Parathyroid adenoma (tissue), 2 donors: ENCODE data around the gene CLCNKB.

Experiments used
- H2AFZ ChIP-seq: fragments of 300-600 bp; sonication (generic); one replicate; pipeline ENCODE4 v1.7.0; 2017; ENCODE audit warnings: antibody characterized with exemption, mild to moderate bottlenecking
- H3K27ac ChIP-seq: fragments of 300-600 bp; sonication (generic); one replicate; pipeline ENCODE4 v1.7.0; 2017
- H3K27me3 ChIP-seq: fragments of 300-600 bp; sonication (generic); one replicate; pipeline ENCODE4 v1.7.0; 2017; ENCODE audit warnings: low read length; ENCODE audit not compliant: control insufficient read depth, insufficient read depth
- H3K36me3 ChIP-seq: fragments of 300-600 bp; sonication (generic); one replicate; pipeline ENCODE4 v1.7.0; 2017; ENCODE audit warnings: low read length; ENCODE audit not compliant: control insufficient read depth, insufficient read depth
- H3K4me1 ChIP-seq: fragments of 300-600 bp; sonication (generic); one replicate; pipeline ENCODE4 v1.7.0; 2017; ENCODE audit warnings: control low read depth
- H3K4me2 ChIP-seq: fragments of 300-600 bp; sonication (generic); one replicate; pipeline ENCODE4 v1.7.0; 2017; ENCODE audit warnings: low read length
- H3K4me3 ChIP-seq: fragments of 300-600 bp; sonication (generic); one replicate; pipeline ENCODE4 v1.7.0; 2017; ENCODE audit warnings: low read depth, low read length
- H3K79me2 ChIP-seq: fragments of 300-600 bp; sonication (generic); one replicate; pipeline ENCODE4 v1.7.0; 2017; ENCODE audit warnings: control low read depth
- H3K9ac ChIP-seq: fragments of 300-600 bp; sonication (generic); one replicate; pipeline ENCODE4 v1.7.0; 2017; ENCODE audit warnings: mild to moderate bottlenecking
- H3K9me3 ChIP-seq: fragments of 300-600 bp; sonication (generic); one replicate; pipeline ENCODE4 v1.7.0; 2017; ENCODE audit warnings: low read length; ENCODE audit not compliant: control insufficient read depth
- CTCF ChIP-seq: fragments of 300-600 bp; sonication (generic); IDR thresholded peaks from one replicate; pipeline ENCODE4 v1.7.0; 2017; ENCODE audit warnings: antibody characterized with exemption, mild to moderate bottlenecking
- donor health status: primary hyperparathyroidism.

Gene CLCNKB

GRCh38 chr1:16091296-16091695, 47.7 kb downstream of the CLCNKB start:
- Histone ChIP-seq H2AFZ (no peak overlapping the region), H3K4me3 (no peak overlapping the region), H3K4me1 (no peaks in the 10 kb centered on the region), H3K79me2 (no peaks in the 10 kb centered on the region), H3K27ac (no peak overlapping the region), H3K9ac (no peak overlapping the region), H3K27me3 (no peaks in the 10 kb centered on the region), H3K36me3 (no peaks in the 10 kb centered on the region), H3K9me3 (no peaks in the 10 kb centered on the region), H3K4me2 (no peak overlapping the region)
- TF ChIP-seq CTCF = no peak

- H3K27me3 ChIP-seq = no peaks in the 10 kb centered on the region
- no peaks in the 10 kb centered on the region for H3K79me2 ChIP-seq
- H3K36me3 ChIP-seq = no peaks in the 10 kb centered on the region
- no peak overlapping the region for H3K4me3 ChIP-seq
- H2AFZ ChIP-seq = no peak overlapping the region
- no peaks in the 10 kb centered on the region for H3K9me3 ChIP-seq
- H3K9ac ChIP-seq = no peak overlapping the region
- H3K4me2 ChIP-seq = no peak overlapping the region
- H3K27ac ChIP-seq = no peak overlapping the region
- TF ChIP-seq CTCF = no peak
- no peaks in the 10 kb centered on the region for H3K4me1 ChIP-seq
Measured at GRCh38 chr1:16092097-16092922, 48.7 kb downstream of the CLCNKB start.

GRCh38 chr1:16092923-16093511, 49.4 kb downstream of the CLCNKB start:
- Histone ChIP-seq H3K4me2 (no peak overlapping the region), H3K4me1 (no peaks in the 10 kb centered on the region), H3K4me3 (no peak overlapping the region), H3K27ac (no peak overlapping the region), H3K27me3 (no peaks in the 10 kb centered on the region), H3K79me2 (no peaks in the 10 kb centered on the region), H3K9me3 (no peaks in the 10 kb centered on the region), H3K9ac (no peak overlapping the region), H3K36me3 (no peaks in the 10 kb centered on the region), H2AFZ (no peak overlapping the region)
- no peak for TF ChIP-seq CTCF

GRCh38 chr1:16093611-16094010, 50.0 kb downstream of the CLCNKB start:
- H3K4me3 ChIP-seq = no peak overlapping the region
- no peak overlapping the region for H3K9ac ChIP-seq
- H2AFZ ChIP-seq = no peak overlapping the region
- no peaks in the 10 kb centered on the region for H3K4me1 ChIP-seq
- H3K79me2 ChIP-seq = no peaks in the 10 kb centered on the region
- H3K9me3 ChIP-seq = no peaks in the 10 kb centered on the region
- no peak overlapping the region for H3K4me2 ChIP-seq
- TF ChIP-seq CTCF = no peak
- H3K27me3 ChIP-seq = no peaks in the 10 kb centered on the region
- H3K36me3 ChIP-seq = no peaks in the 10 kb centered on the region
- no peak overlapping the region for H3K27ac ChIP-seq
